ENCODE measurements around the gene OSBPL7. TPM values are rescaled to one million over a fixed set of nuclear protein-coding genes. Genes with fewer than 3 reads are reported as not detected.

OSBPL7 gene
- total and polyA plus RNA-seq, 2 of the 8 experiments (the other 6 are each of a cell fraction or from before 2014, with no cell fraction given), result 7.2 to 8.9 TPM

GRCh38 chr17:47840742-47841487 is 19.3 kb upstream of the OSBPL7 start, which contains the start of gene SCRN2:
Gene SCRN2 (minus strand): TSS chr17:47841273. CDS start chr17:47840843, 430 bp downstream.
- Histone ChIP-seq H3K4me3 (ENCODE audit: extremely low read depth in 1 of 4, insufficient read depth in 2 of 4, low read depth in 3 of 4, low read length in 4 of 4) (peak within 1 kb of the TSS; percentile 47 to 92 (median 80)), H3K9me3 (ENCODE audit: insufficient read depth in 2 of 2, low read depth in 1 of 2, low read length in 1 of 2) (no peaks in the 10 kb centered on the region), H2BK5ac (ENCODE audit: low read depth, low read length) (peak within 1 kb of the TSS; percentile 54; the same call in 1 of the 2 replicates), H3K14ac (ENCODE audit: insufficient read length) (no peak within 1 kb of the TSS), H2BK12ac (ENCODE audit: low read depth, low read length) (no peak within 1 kb of the TSS), H4K8ac (ENCODE audit: extremely low read depth, insufficient read depth, low read length) (peak within 1 kb of the TSS; percentile 60; the same call in 1 of the 2 replicates), H3K27me3 (replicated peaks in 1 of 4; ENCODE audit: control insufficient read depth in 3 of 4, extremely low read depth in 1 of 4, insufficient read depth in 3 of 4, low read length in 3 of 4) (peaks cover under 1 to 17% (median 11%) of the 10 kb centered on the region in 4 experiments), H3K4me2 (ENCODE audit: insufficient read depth in 1 of 2, low read depth in 2 of 2, low read length in 2 of 2) (peak within 1 kb of the TSS; percentile 73 to 80), H3K36me3 (ENCODE audit: control insufficient read depth in 2 of 4, insufficient read depth in 4 of 4, low read length in 3 of 4) (peaks cover 0 to 7% (median 1%) of the 10 kb centered on the region in 4 experiments; a peak in 4 of 8 replicates), H3K23me2 (ENCODE audit: low read depth, low read length) (peaks cover 2% of the 10 kb centered on the region; the same call in 1 of the 2 replicates), H2BK15ac (ENCODE audit: low read length) (no peak within 1 kb of the TSS), H3K18ac (ENCODE audit: extremely low read depth, low read length) (peak within 1 kb of the TSS; percentile 79), H3K9ac (replicated peaks in 1 of 4; ENCODE audit: extremely low read depth in 1 of 4, low read depth in 3 of 4, low read length in 3 of 4) (peak within 1 kb of the TSS in 3 of 4 experiments; percentile 49 to 52 (median 51); a peak in 6 of 7 replicates), H2BK120ac (replicated peaks; ENCODE audit: low read depth, low read length) (no peak within 1 kb of the TSS), H3K79me2 (ENCODE audit: control insufficient read depth in 1 of 2, insufficient read depth in 2 of 2, low read length in 2 of 2) (no peaks in the 10 kb centered on the region), H2AFZ (ENCODE audit: low read length) (peak within 1 kb of the TSS; percentile 6; the same call in 1 of the 2 replicates), H3K4me1 (replicated peaks in 1 of 4; ENCODE audit: control insufficient read depth in 3 of 4, insufficient read depth in 4 of 4, low read length in 3 of 4) (peaks cover 0 to 23% (median 8%) of the 10 kb centered on the region in 4 experiments; a peak in 5 of 7 replicates), H3K56ac (replicated peaks; ENCODE audit: insufficient read length, low read depth, low read length) (no peak within 1 kb of the TSS), H2AK5ac (ENCODE audit: low read depth, low read length) (no peak within 1 kb of the TSS), H3K79me1 (ENCODE audit: low read depth, low read length) (no peaks in the 10 kb centered on the region), H2BK20ac (ENCODE audit: low read length) (no peak within 1 kb of the TSS), H3K27ac (ENCODE audit: low read depth, low read length) (no peak within 1 kb of the TSS), H3K4ac (replicated peaks; ENCODE audit: insufficient read length, low read depth, low read length) (no peak within 1 kb of the TSS), H4K91ac (replicated peaks; ENCODE audit: insufficient read length, low read length) (peak within 1 kb of the TSS; percentile 2), H4K5ac (ENCODE audit: insufficient read length, low read depth, low read length) (peak within 1 kb of the TSS; percentile 31), H4K20me1 (replicated peaks in 1 of 2; ENCODE audit: control insufficient read depth in 1 of 2, insufficient read depth in 2 of 2, low read length in 2 of 2) (peaks cover 0 to 2% of the 10 kb centered on the region in 2 experiments), H3K23ac (ENCODE audit: insufficient read length) (no peak within 1 kb of the TSS)
- CTCF ChIA-PET (ENCODE audit: partially characterized antibody), result interaction anchor here (0.6 to 33.0 kb wide), 31 partner anchors 10 to 211 kb away, joined by 3 to 1206 read pairs (median 4); partner anchors contain the start of genes CDK5RAP3, LRRC46, MRPL10 and OSBPL7
- POLR2A ChIA-PET (ENCODE audit: partially characterized antibody), result interaction anchor here (0.6 to 12.4 kb wide), 6 partner anchors 9 to 1722 kb away, joined by 4 to 134 read pairs (median 6); partner anchors contain the start of genes LRRC46, MRPL10, SP2 and SP6
- DNase-seq (ENCODE audit: low read depth in 1 of 2, low spot score in 2 of 2), result peak; percentile 85 to 99
- 2% methylated on average over 54 of the region's 55 CpGs; no CpG with 5 or more reads in 1 of the 2 experiments for WGBS, 2 experiments (ENCODE audit: extremely low coverage in 1 of 2, insufficient coverage in 1 of 2, insufficient read length in 1 of 2, insufficient replicate concordance in 2 of 2, low coverage in 1 of 2, low lambda C conversion rate in 2 of 2, missing lambda C conversion rate in 1 of 2)
- no peak for FAIRE-seq
- TF ChIP-seq CHD1 (IDR thresholded peaks at IDR 0.05; ENCODE audit: low read depth, low read length) (no peak), SRF (IDR thresholded peaks at IDR 0.05; ENCODE audit: low read depth, low read length) (no peak), SP4 (IDR thresholded peaks at IDR 0.05; ENCODE audit: low read length) (peak; percentile 74), CBX8 (IDR thresholded peaks at IDR 0.05; ENCODE audit: borderline replicate concordance, low read depth, low read length) (no peak), RNF2 (IDR thresholded peaks at IDR 0.05; ENCODE audit: borderline replicate concordance, low read depth, low read length, missing control alignments, poor library complexity, severe bottlenecking) (no peak), CTBP2 (IDR thresholded peaks at IDR 0.05; ENCODE audit: borderline replicate concordance, insufficient read depth, insufficient read length, low read length) (no peak), SIX5 (IDR thresholded peaks at IDR 0.05; ENCODE audit: low read depth, low read length) (no peak), GABPA (IDR thresholded peaks at IDR 0.05; ENCODE audit: borderline replicate concordance, insufficient read depth, low read length) (peak; percentile 41; the same call in 1 of the 2 replicates), CBX5 (IDR thresholded peaks at IDR 0.05; ENCODE audit: low read depth, low read length) (no peak), GTF2F1 (IDR thresholded peaks at IDR 0.05; ENCODE audit: borderline replicate concordance, low read depth, low read length) (no peak), TBP (IDR thresholded peaks at IDR 0.05; ENCODE audit: low read depth, low read length) (peak; percentile 57; the same call in 1 of the 2 replicates)
